Measurements from ENCODE around the gene PRKCQ. TPM values are rescaled to one million over a fixed set of nuclear protein-coding genes. Genes with fewer than 3 reads are reported as not detected.

PRKCQ gene
- total RNA-seq, 1 donor from 2014 or later: 3.5 TPM

DNA sequence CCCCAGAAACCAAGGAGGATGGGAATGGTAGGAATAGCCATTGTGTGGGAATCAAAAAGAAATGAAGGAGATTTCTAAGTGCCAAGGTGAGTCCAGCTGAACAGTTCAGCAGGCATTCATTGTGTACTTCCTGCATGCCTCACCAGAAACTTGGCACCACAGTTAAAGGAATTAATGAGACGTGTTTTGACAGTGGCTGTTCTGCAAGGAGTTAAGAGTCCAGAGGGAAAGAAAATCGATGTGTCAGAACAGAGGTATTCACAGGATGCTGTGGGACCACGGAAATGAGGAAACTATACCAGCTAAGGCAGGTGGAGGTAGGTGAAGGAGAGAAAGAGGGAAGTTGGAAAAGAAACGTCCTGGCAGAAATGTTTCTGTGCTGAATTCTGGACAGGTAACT, 78.1 kb downstream of the PRKCQ start:
- no peaks in the 10 kb centered on the region for H3K27me3 ChIP-seq
- no peak overlapping the region for H3K4me3 ChIP-seq
- H3K36me3 ChIP-seq: no peaks in the 10 kb centered on the region
- Mint-ChIP-seq H3K4me1 (no peaks in the 10 kb centered on the region), H3K27ac (no peak overlapping the region), H3K4me3 (no peak overlapping the region), H3K9me3 (no peaks in the 10 kb centered on the region), H3K36me3 (peaks cover 3% of the 10 kb centered on the region), H3K27me3 (ENCODE audit: insufficient read depth, low read depth) (peaks cover 4% of the 10 kb centered on the region)
- H3K9me3 ChIP-seq (ENCODE audit: low read depth): no peaks in the 10 kb centered on the region
- no peak overlapping the region for H3K4me2 ChIP-seq
- no peak overlapping the region for H2AFZ ChIP-seq (replicated peaks)
- no peak overlapping the region for H3K9ac ChIP-seq
- no peaks in the 10 kb centered on the region for H3K79me2 ChIP-seq (ENCODE audit: low read depth)
- H3F3A ChIP-seq (ENCODE audit: low read depth): no peaks in the 10 kb centered on the region
- no peak for DNase-seq (ENCODE audit: low spot score)
- no peaks in the 10 kb centered on the region for H3K4me1 ChIP-seq
- no peak overlapping the region for H3K27ac ChIP-seq
- no peaks in the 10 kb centered on the region for H4K20me1 ChIP-seq (ENCODE audit: low read depth)
- TF ChIP-seq, protein P1, sequence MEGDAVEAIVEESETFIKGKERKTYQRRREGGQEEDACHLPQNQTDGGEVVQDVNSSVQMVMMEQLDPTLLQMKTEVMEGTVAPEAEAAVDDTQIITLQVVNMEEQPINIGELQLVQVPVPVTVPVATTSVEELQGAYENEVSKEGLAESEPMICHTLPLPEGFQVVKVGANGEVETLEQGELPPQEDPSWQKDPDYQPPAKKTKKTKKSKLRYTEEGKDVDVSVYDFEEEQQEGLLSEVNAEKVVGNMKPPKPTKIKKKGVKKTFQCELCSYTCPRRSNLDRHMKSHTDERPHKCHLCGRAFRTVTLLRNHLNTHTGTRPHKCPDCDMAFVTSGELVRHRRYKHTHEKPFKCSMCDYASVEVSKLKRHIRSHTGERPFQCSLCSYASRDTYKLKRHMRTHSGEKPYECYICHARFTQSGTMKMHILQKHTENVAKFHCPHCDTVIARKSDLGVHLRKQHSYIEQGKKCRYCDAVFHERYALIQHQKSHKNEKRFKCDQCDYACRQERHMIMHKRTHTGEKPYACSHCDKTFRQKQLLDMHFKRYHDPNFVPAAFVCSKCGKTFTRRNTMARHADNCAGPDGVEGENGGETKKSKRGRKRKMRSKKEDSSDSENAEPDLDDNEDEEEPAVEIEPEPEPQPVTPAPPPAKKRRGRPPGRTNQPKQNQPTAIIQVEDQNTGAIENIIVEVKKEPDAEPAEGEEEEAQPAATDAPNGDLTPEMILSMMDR (IDR thresholded peaks at IDR 0.05): no peak
- TF ChIP-seq EZH2 (IDR thresholded peaks at IDR 0.05) (no peak), EZH2phosphoT487 (IDR thresholded peaks at IDR 0.05) (no peak)

DNA sequence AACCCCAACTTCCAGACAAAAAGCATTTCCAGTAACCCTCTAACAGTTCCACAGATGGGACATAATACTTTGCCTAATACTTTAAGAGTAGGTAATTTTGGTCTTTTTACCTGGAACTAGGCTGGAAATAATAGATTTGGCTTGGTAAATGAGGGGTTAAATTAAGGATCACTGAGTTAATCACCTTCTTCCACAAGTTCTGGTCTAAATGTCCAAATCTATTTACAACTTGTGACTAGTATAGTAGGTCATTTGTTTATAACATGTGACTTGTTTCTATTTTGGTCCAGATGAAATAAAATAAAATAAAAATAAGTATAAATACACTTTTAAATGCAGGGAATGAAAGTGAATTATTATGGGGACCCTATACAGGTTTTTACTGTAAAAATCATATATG, 80.1 kb downstream of the PRKCQ start:
- Histone ChIP-seq H3K36me3 (no peaks in the 10 kb centered on the region), H3K4me1 (no peaks in the 10 kb centered on the region), H3K4me3 (no peak overlapping the region), H2AFZ (replicated peaks) (no peak overlapping the region), H3K9ac (no peak overlapping the region), H3K4me2 (no peak overlapping the region), H3K9me3 (ENCODE audit: low read depth) (no peaks in the 10 kb centered on the region), H3K27me3 (no peaks in the 10 kb centered on the region), H4K20me1 (ENCODE audit: low read depth) (no peaks in the 10 kb centered on the region), H3F3A (ENCODE audit: low read depth) (no peaks in the 10 kb centered on the region), H3K27ac (no peak overlapping the region), H3K79me2 (ENCODE audit: low read depth) (no peaks in the 10 kb centered on the region)
- no peaks in the 10 kb centered on the region for H3K4me1 Mint-ChIP-seq
- TF ChIP-seq, protein P1 (IDR thresholded peaks at IDR 0.05): no peak
- no peak for TF ChIP-seq EZH2phosphoT487 (IDR thresholded peaks at IDR 0.05)
- TF ChIP-seq EZH2 (IDR thresholded peaks at IDR 0.05): no peak
- no peak overlapping the region for H3K4me3 Mint-ChIP-seq
- no peaks in the 10 kb centered on the region for H3K9me3 Mint-ChIP-seq
- DNase-seq (ENCODE audit: low spot score): no peak
- no peak overlapping the region for H3K27ac Mint-ChIP-seq
- peaks cover 3% of the 10 kb centered on the region for H3K36me3 Mint-ChIP-seq
- peaks cover 4% of the 10 kb centered on the region for H3K27me3 Mint-ChIP-seq (ENCODE audit: insufficient read depth, low read depth)

DNA sequence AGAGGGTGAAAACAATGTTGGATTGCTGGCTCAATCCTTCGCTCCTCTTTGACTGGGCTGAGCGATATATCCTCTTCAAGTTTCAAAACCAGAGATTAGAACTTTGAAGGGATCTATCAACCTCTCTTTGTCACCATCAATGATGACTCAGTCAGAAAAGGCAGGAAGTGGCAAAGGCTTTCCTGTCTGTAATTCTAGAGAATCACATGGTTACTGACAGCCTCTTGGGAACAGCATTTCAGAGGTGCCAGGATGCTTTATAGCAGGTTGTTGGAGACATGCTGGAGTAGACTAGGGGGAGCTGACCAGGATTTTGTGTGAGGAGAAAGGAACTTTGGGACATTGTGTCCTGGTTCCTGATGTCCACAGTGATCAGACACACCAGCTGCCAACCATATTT, 81.3 kb downstream of the PRKCQ start:
- no peak overlapping the region for H3K4me3 ChIP-seq
- H3K4me1 ChIP-seq: no peaks in the 10 kb centered on the region
- no peak for DNase-seq (ENCODE audit: low spot score)
- no peak for TF ChIP-seq EZH2phosphoT487 (IDR thresholded peaks at IDR 0.05)
- H4K20me1 ChIP-seq (ENCODE audit: low read depth): no peaks in the 10 kb centered on the region
- no peaks in the 10 kb centered on the region for H3K36me3 ChIP-seq
- no peak overlapping the region for H3K9ac ChIP-seq
- H3K36me3 Mint-ChIP-seq: peaks cover 3% of the 10 kb centered on the region
- H3K27ac Mint-ChIP-seq: no peak overlapping the region
- H3K27me3 Mint-ChIP-seq (ENCODE audit: insufficient read depth, low read depth): peaks cover 4% of the 10 kb centered on the region
- no peak overlapping the region for H3K27ac ChIP-seq
- H3K79me2 ChIP-seq (ENCODE audit: low read depth): no peaks in the 10 kb centered on the region
- no peaks in the 10 kb centered on the region for H3K4me1 Mint-ChIP-seq
- H3K4me3 Mint-ChIP-seq: no peak overlapping the region
- H3K9me3 Mint-ChIP-seq: no peaks in the 10 kb centered on the region
- no peak overlapping the region for H3K4me2 ChIP-seq
- H3K27me3 ChIP-seq: no peaks in the 10 kb centered on the region
- H2AFZ ChIP-seq (replicated peaks): no peak overlapping the region
- no peaks in the 10 kb centered on the region for H3K9me3 ChIP-seq (ENCODE audit: low read depth)
- H3F3A ChIP-seq (ENCODE audit: low read depth): no peaks in the 10 kb centered on the region

DNA sequence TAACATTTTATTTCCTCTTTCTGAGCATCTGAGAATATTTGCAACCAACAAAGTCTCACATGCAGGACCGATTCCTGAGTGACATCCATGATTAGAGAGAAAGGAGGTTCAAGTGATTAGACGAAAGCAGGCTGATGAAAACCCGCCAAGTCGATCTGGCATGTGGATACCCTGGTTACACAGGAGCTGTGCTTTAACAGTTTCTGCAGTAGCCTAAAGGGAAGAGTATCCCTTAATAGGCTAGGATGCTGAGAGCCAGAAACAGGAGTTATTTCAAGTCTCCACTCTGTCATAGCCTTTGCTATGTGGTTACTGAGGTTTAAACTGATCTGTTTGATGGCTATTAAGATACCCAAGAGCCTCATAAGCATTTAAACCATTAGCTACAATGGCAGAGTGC, 82.5 kb downstream of the PRKCQ start:
- Histone ChIP-seq H3K36me3 (no peaks in the 10 kb centered on the region), H3K79me2 (ENCODE audit: low read depth) (no peaks in the 10 kb centered on the region), H3K27ac (no peak overlapping the region), H3K27me3 (no peaks in the 10 kb centered on the region), H3K9ac (no peak overlapping the region), H3K9me3 (ENCODE audit: low read depth) (no peaks in the 10 kb centered on the region), H3F3A (ENCODE audit: low read depth) (no peaks in the 10 kb centered on the region), H3K4me1 (no peaks in the 10 kb centered on the region), H2AFZ (replicated peaks) (no peak overlapping the region), H3K4me3 (no peak overlapping the region), H4K20me1 (ENCODE audit: low read depth) (no peaks in the 10 kb centered on the region), H3K4me2 (no peak overlapping the region)
- no peaks in the 10 kb centered on the region for H3K9me3 Mint-ChIP-seq
- no peak for DNase-seq (ENCODE audit: low spot score)
- H3K27me3 Mint-ChIP-seq (ENCODE audit: insufficient read depth, low read depth): peaks cover 4% of the 10 kb centered on the region
- H3K4me3 Mint-ChIP-seq: no peak overlapping the region
- no peak for TF ChIP-seq EZH2phosphoT487 (IDR thresholded peaks at IDR 0.05)
- no peak for TF ChIP-seq EZH2 (IDR thresholded peaks at IDR 0.05)
- TF ChIP-seq, protein P1 (IDR thresholded peaks at IDR 0.05): no peak
- no peaks in the 10 kb centered on the region for H3K4me1 Mint-ChIP-seq
- no peak overlapping the region for H3K27ac Mint-ChIP-seq
- H3K36me3 Mint-ChIP-seq: peaks cover 3% of the 10 kb centered on the region

Data from neural progenitor cell (in vitro differentiated cells).